ENCODE data around the gene NDUFA3. TPM values are rescaled to one million over a fixed set of nuclear protein-coding genes. Genes with fewer than 3 reads are reported as not detected.
"Not testable (repeated sequence)": the region's sequence is repeated elsewhere in the genome, so short reads cannot be mapped to it uniquely, and the experiment has no call there.

NDUFA3 gene
- polyA plus RNA-seq, 2 of the 4 experiments (the other 2 are of a cell fraction) = 43.5 to 190 TPM

GRCh38 chr19:54095859-54096616 lies 6.6 kb upstream of the NDUFA3 start:
- Histone ChIP-seq H3K27ac (peak overlapping the region; percentile 40 to 78; a peak in 5 of 6 replicates), H3K4me3 (peak overlapping the region; percentile 33), H3K4me1 (peaks cover 11% of the 10 kb centered on the region; the same call in 1 of the 3 replicates), H3K4me2 (peak overlapping the region; percentile 83), H3K9me3 (peaks cover 12% of the 10 kb centered on the region; the same call in 2 of the 3 replicates)
- TF ChIP-seq MAX (IDR thresholded peaks at IDR 0.05) (peak; percentile 94), E2F6 (IDR thresholded peaks at IDR 0.05; ENCODE audit: borderline replicate concordance, low read depth) (peak; percentile 91), TP53 (CRISPR knock-in tag; IDR thresholded peaks at IDR 0.05) (0 out of 2 replicates have a peak, but pooled peaks have one; percentile 34)
- 41% methylated on average over 38 of the region's 46 CpGs for WGBS (ENCODE audit: missing lambda C conversion rate)
- POLR2A ChIA-PET = interaction anchor here (0.7 kb wide), 1 partner anchor 31 kb away, joined by 3 read pairs; no protein-coding TSS in a partner anchor
- peak; percentile 79 to 81 for ATAC-seq
- DNase-seq (ENCODE audit: low read depth in 1 of 2, low spot score in 1 of 2) = peak; percentile 50 to 62
- not testable (repeated sequence) for FAIRE-seq
- CTCF ChIA-PET = interaction anchor here (0.6 to 4.3 kb wide), 23 partner anchors 10 to 303 kb away, joined by 3 to 35 read pairs (median 5); no protein-coding TSS in a partner anchor

GRCh38 chr19:54096617-54097106 lies 6.0 kb upstream of the NDUFA3 start:
- WGBS (ENCODE audit: missing lambda C conversion rate) = 18% methylated on average over 14 of the region's 14 CpGs
- POLR2A ChIA-PET = interaction anchor here (0.7 kb wide), 2 partner anchors 18 to 32 kb away, joined by 3 to 4 read pairs; partner anchors contain the start of genes PRPF31 and TFPT
- peaks cover 12% of the 10 kb centered on the region; the same call in 2 of the 3 replicates for H3K9me3 ChIP-seq
- peak overlapping the region; percentile 33 for H3K4me3 ChIP-seq
- H3K4me1 ChIP-seq = peaks cover 11% of the 10 kb centered on the region; the same call in 1 of the 3 replicates
- TF ChIP-seq TFCP2L1 (CRISPR knock-in tag; IDR thresholded peaks at IDR 0.05) = no peak
- TF ChIP-seq TP53 (CRISPR knock-in tag; IDR thresholded peaks at IDR 0.05) = no peak
- peak in 1 of 2 experiments; percentile 65; a peak in 4 of 5 replicates for TF ChIP-seq RAD21 (conservative IDR thresholded peaks at IDR 0.05 in 1 of 2, IDR thresholded peaks at IDR 0.05 in 1 of 2)
- TF ChIP-seq USF2 (IDR thresholded peaks at IDR 0.05) = no peak
- TF ChIP-seq CBX2 (IDR thresholded peaks at IDR 0.05; ENCODE audit: borderline replicate concordance, low read depth) = no peak
- TF ChIP-seq CHD4 (IDR thresholded peaks at IDR 0.05; ENCODE audit: borderline replicate concordance) = no peak
- TF ChIP-seq NR3C1 (IDR thresholded peaks at IDR 0.05) = no peak
- no peak for TF ChIP-seq HOXB5 (CRISPR knock-in tag; IDR thresholded peaks at IDR 0.05)
- TF ChIP-seq POLR2A (IDR thresholded peaks at IDR 0.05; ENCODE audit: low read length) = peak; percentile 17; the same call in 1 of the 2 replicates
- peak; percentile 56 for TF ChIP-seq SMC3 (IDR thresholded peaks at IDR 0.05)
- no peak for TF ChIP-seq HOXB13 (CRISPR knock-in tag; IDR thresholded peaks at IDR 0.05; ENCODE audit: low read depth)
- TF ChIP-seq MAZ (IDR thresholded peaks at IDR 0.05; ENCODE audit: borderline replicate concordance, low read depth, low read length) = no peak
- ATAC-seq (peak; percentile 88 to 89), DNase-seq (ENCODE audit: low read depth in 1 of 2, low spot score in 1 of 2) (peak; percentile 68 to 79), FAIRE-seq (no peak)
- CTCF ChIA-PET = interaction anchor here (0.6 to 4.3 kb wide), 26 partner anchors 11 to 304 kb away, joined by 3 to 35 read pairs (median 4); partner anchors contain the start of genes PRPF31 and TFPT
- peak overlapping the region; percentile 40 to 78; a peak in 5 of 6 replicates for H3K27ac ChIP-seq
- peak overlapping the region; percentile 83 for H3K4me2 ChIP-seq

GRCh38 chr19:54099190-54099902 lies 3.3 kb upstream of the NDUFA3 start:
- H3K4me3 ChIP-seq = no peak overlapping the region
- H3K4me2 ChIP-seq = no peak overlapping the region
- DNase-seq (ENCODE audit: low read depth in 1 of 2, low spot score in 1 of 2) (no peak), ATAC-seq (no peak), FAIRE-seq (peak; percentile 7)
- H3K4me1 ChIP-seq = peaks cover 14% of the 10 kb centered on the region; the same call in 1 of the 3 replicates
- no peak overlapping the region for H3K27ac ChIP-seq
- CTCF ChIA-PET = interaction anchor here (1.0 to 4.0 kb wide), 5 partner anchors 68 to 290 kb away, joined by 4 to 35 read pairs (median 8); no protein-coding TSS in a partner anchor
- 81% methylated on average over 12 of the region's 12 CpGs for WGBS (ENCODE audit: missing lambda C conversion rate)
- POLR2A ChIA-PET = interaction anchor here (1.4 kb wide), 1 partner anchor 16 kb away, joined by 10 read pairs; the partner anchor contains the start of genes PRPF31 and TFPT
- peaks cover 5% of the 10 kb centered on the region; the same call in 1 of the 3 replicates for H3K9me3 ChIP-seq
- no peak for TF ChIP-seq BCL3 (IDR thresholded peaks at IDR 0.05)
- no peak for TF ChIP-seq KDM5A (IDR thresholded peaks at IDR 0.05)
- TF ChIP-seq USF2 (IDR thresholded peaks at IDR 0.05) = no peak
- TF ChIP-seq REST (IDR thresholded peaks at IDR 0.05) = no peak
- TF ChIP-seq RARB (CRISPR knock-in tag; IDR thresholded peaks at IDR 0.05) = no peak
- no peak for TF ChIP-seq KDM1A (IDR thresholded peaks at IDR 0.05; ENCODE audit: low read depth)
- no peak for TF ChIP-seq PHF8 (IDR thresholded peaks at IDR 0.05; ENCODE audit: borderline replicate concordance, low read depth)
- TF ChIP-seq SMC3 (IDR thresholded peaks at IDR 0.05) = no peak
- no peak for TF ChIP-seq ZFP36 (IDR thresholded peaks at IDR 0.05; ENCODE audit: borderline replicate concordance, partially characterized antibody)
